GM23338 (cell line): ENCODE measurements around the gene FKBP2. TPM values are rescaled to one million over a fixed set of nuclear protein-coding genes. Genes with fewer than 3 reads are reported as not detected.

Experiments
- ATAC-seq: fragments of 200-7000 bp; cut with Tn5 transposase; 3 replicates; pipeline ENCODE4 v1.9.1; 2020
- DNase-seq: peaks from one replicate; pipeline ENCODE4 v3.0.0-alpha.2; 2015; ENCODE audit warnings: low spot score
- H2AFZ ChIP-seq: fragments of 200-600 bp; sonication (generic); 2 replicates; pipeline ENCODE4 v1.8.0; 2016; ENCODE audit warnings: antibody characterized with exemption, mild to moderate bottlenecking, moderate library complexity
- H3F3A ChIP-seq: fragments of 200-600 bp; sonication (generic); replicated peaks from 2 replicates; pipeline ENCODE4 v1.8.0; 2017; ENCODE audit warnings: antibody characterized with exemption, mixed run types, low read depth
- H3K27ac ChIP-seq: fragments of 200-600 bp; sonication (generic); 2 replicates; pipeline ENCODE4 v1.6.1; 2016; ENCODE audit warnings: low read depth
- H3K27me3 ChIP-seq: fragments of 200-600 bp; sonication (generic); 2 replicates; pipeline ENCODE4 v1.8.0; 2016; ENCODE audit warnings: mild to moderate bottlenecking, mixed run types, moderate library complexity; ENCODE audit not compliant: insufficient read depth
- H3K36me3 ChIP-seq: fragments of 200-600 bp; sonication (generic); 2 replicates; pipeline ENCODE4 v1.8.0; 2016; ENCODE audit warnings: mild to moderate bottlenecking; ENCODE audit not compliant: insufficient read depth
- H3K4me1 ChIP-seq: fragments of 200-600 bp; sonication (generic); 2 replicates; pipeline ENCODE4 v1.8.0; 2016; ENCODE audit warnings: mild to moderate bottlenecking, moderate library complexity; ENCODE audit not compliant: insufficient read depth
- H3K4me2 ChIP-seq: fragments of 200-600 bp; sonication (generic); 2 replicates; pipeline ENCODE4 v1.7.1; 2017; ENCODE audit warnings: mixed run types
- H3K4me3 ChIP-seq: fragments of 200-600 bp; sonication (generic); 2 replicates; pipeline ENCODE4 v1.6.1; 2016; ENCODE audit warnings: mixed run types
- H3K79me2 ChIP-seq: fragments of 200-600 bp; sonication (generic); replicated peaks from 2 replicates; pipeline ENCODE4 v1.8.0; 2017; ENCODE audit warnings: mild to moderate bottlenecking; ENCODE audit not compliant: insufficient read depth
- H3K9me2 ChIP-seq: fragments of 200-600 bp; sonication (generic); 2 replicates; pipeline ENCODE4 v1.8.0; 2017; ENCODE audit not compliant: insufficient read depth
- H4K20me1 ChIP-seq: fragments of 200-600 bp; sonication (generic); replicated peaks from 2 replicates; pipeline ENCODE4 v1.8.0; 2017; ENCODE audit warnings: mild to moderate bottlenecking; ENCODE audit not compliant: insufficient read depth
- H3K27ac Mint-ChIP-seq: 2 replicates; pipeline ENCODE4 v1.8.0; 2020; ENCODE audit warnings: inconsistent platforms, mild to moderate bottlenecking, moderate library complexity, mixed read lengths
- H3K27me3 Mint-ChIP-seq: 3 replicates; pipeline ENCODE4 v1.8.0; 2022; ENCODE audit warnings: low read depth, mild to moderate bottlenecking, moderate library complexity, mixed read lengths, inconsistent platforms; ENCODE audit not compliant: insufficient read depth, poor library complexity
- H3K36me3 Mint-ChIP-seq: 3 replicates; pipeline ENCODE4 v1.8.0; 2021; ENCODE audit warnings: low read depth, mild to moderate bottlenecking, inconsistent platforms, moderate library complexity, mixed read lengths
- H3K4me1 Mint-ChIP-seq: 3 replicates; pipeline ENCODE4 v1.8.0; 2020; ENCODE audit warnings: mild to moderate bottlenecking, inconsistent platforms, mixed read lengths
- H3K4me3 Mint-ChIP-seq: 3 replicates; pipeline ENCODE4 v1.8.0; 2021; ENCODE audit warnings: moderate library complexity, mild to moderate bottlenecking, inconsistent platforms, mixed read lengths
- H3K9me3 Mint-ChIP-seq: 3 replicates; pipeline ENCODE4 v1.8.0; 2020; ENCODE audit warnings: moderate library complexity, mild to moderate bottlenecking, inconsistent platforms, mixed read lengths
- CREB1 ChIP-seq: fragments of 250-450 bp; sonication (Bioruptor Pico); IDR thresholded peaks from 2 replicates; pipeline ENCODE4 v1.5.0; 2020; ENCODE audit warnings: low read depth, mild to moderate bottlenecking, moderate library complexity
- ETS1 ChIP-seq: IDR thresholded peaks from 2 replicates; pipeline ENCODE4 v1.6.1; 2016; ENCODE audit warnings: antibody characterized with exemption
- EZH2 ChIP-seq: fragments of 200-600 bp; sonication (generic); IDR thresholded peaks from one replicate; pipeline ENCODE4 v1.8.0; 2017; ENCODE audit warnings: antibody characterized with exemption, mild to moderate bottlenecking, low read depth; ENCODE audit not compliant: unreplicated experiment
- EZH2phosphoT487 ChIP-seq: fragments of 200-600 bp; sonication (generic); IDR thresholded peaks from one replicate; pipeline ENCODE4 v1.8.1; 2018; ENCODE audit warnings: antibody characterized with exemption; ENCODE audit not compliant: unreplicated experiment
- JUNB ChIP-seq: IDR thresholded peaks from one replicate; pipeline ENCODE4 v1.6.1; 2016; ENCODE audit warnings: antibody characterized with exemption; ENCODE audit not compliant: unreplicated experiment
- POLR2AphosphoS5 ChIP-seq: IDR thresholded peaks from 2 replicates; pipeline ENCODE4 v1.6.1; 2016; ENCODE audit warnings: antibody characterized with exemption, low read depth
- STAT1 ChIP-seq: IDR thresholded peaks from one replicate; pipeline ENCODE4 v1.6.1; 2016; ENCODE audit warnings: antibody characterized with exemption; ENCODE audit not compliant: unreplicated experiment
- ZNF114 ChIP-seq: fragments of 250-450 bp; sonication (Bioruptor Pico); IDR thresholded peaks from 2 replicates; pipeline ENCODE4 v1.5.0; 2020; ENCODE audit warnings: mild to moderate bottlenecking, moderate library complexity
- polyA plus RNA-seq: library from polyadenylated mRNA; unstranded; fragments of >200 nt; fragmentation: Nextera tagmentation; extraction: Ambion mirVana; gene quantifications from 2 replicates; pipeline ENCODE4 v1.2.1, GENCODE V29; 2016
- total RNA-seq: library from RNA; depleted of rRNA; stranded (reverse); fragments of >200 nt; shearing (Covaris generic); gene quantifications from 2 replicates; pipeline ENCODE4 v1.2.3, GENCODE V29; 2014
- TF ChIP-seq, protein P1 (sequence below): IDR thresholded peaks from one replicate; pipeline ENCODE4 v1.6.1; 2018; ENCODE audit warnings: antibody characterized with exemption; ENCODE audit not compliant: unreplicated experiment

FKBP2 gene
- total and polyA plus RNA-seq, 2 experiments from 2014 or later: 31.4 to 201 TPM

DNA sequence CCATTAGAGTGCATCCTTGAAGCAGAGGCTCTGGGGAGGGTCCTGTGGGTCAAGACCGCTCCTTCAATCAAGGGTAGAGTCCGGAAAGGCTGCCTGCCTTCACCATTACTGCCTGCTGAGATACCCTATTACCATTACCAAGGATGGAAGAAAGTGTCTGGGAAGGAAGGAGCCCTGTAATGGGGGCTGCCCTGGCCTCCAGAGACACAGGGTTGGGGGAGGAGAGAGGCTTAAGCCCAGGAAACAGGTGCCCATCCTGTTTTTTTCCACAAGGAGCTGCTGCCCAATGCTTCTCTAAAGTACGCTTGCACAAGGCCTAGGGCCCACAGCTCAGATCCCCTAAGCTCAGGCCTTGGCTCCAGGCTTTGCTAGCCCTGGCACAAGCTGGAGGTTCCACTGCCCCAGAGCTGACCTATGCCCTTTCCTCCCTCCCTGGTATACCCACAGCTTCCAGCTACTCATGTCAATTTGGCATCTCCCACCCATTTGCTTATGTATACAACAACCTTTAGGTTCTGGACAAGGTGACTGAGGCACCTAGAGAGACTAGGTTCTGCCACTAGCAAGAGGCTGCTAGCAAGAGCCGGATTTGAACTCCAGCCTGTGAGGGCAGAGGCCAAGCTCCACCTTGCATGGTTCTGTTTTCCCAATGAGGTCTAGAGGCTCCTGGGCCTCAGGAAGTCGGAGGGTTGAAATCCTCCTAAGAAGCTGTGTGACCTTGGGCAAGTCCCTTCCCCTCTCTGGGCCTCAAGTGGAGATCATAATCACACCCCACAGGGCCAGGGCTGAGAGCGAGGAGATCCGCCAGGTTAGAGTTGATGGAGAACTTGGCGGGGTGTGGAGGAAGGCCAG is 8.9 kb downstream of the FKBP2 start:
- ATAC-seq (peak; percentile 3), DNase-seq (peak; percentile 78)
- Mint-ChIP-seq H3K27me3 (peaks cover 34% of the 10 kb centered on the region), H3K4me1 (peaks cover 39% of the 10 kb centered on the region), H3K36me3 (peaks cover 8% of the 10 kb centered on the region; the same call in 2 of the 3 replicates), H3K9me3 (no peaks in the 10 kb centered on the region), H3K27ac (peak overlapping the region; percentile 94), H3K4me3 (peak overlapping the region; percentile 88)
- H4K20me1 ChIP-seq: no peaks in the 10 kb centered on the region; the same call in none of the 2 replicates
- peak overlapping the region; percentile 100 for H3K4me2 ChIP-seq
- H3K27me3 ChIP-seq: no peaks in the 10 kb centered on the region
- H3K4me3 ChIP-seq: peak overlapping the region; percentile 100
- H3K9me2 ChIP-seq: no peaks in the 10 kb centered on the region
- H3K27ac ChIP-seq: peak overlapping the region; percentile 96
- H3K4me1 ChIP-seq: peaks cover 32% of the 10 kb centered on the region
- no peak overlapping the region for H2AFZ ChIP-seq
- H3K79me2 ChIP-seq: peaks cover 33% of the 10 kb centered on the region
- H3F3A ChIP-seq: peaks cover 38% of the 10 kb centered on the region
- TF ChIP-seq ETS1: peak; percentile 50; the same call in 1 of the 2 replicates
- peak; percentile 21; the same call in 1 of the 2 replicates for TF ChIP-seq POLR2AphosphoS5
- no peak for TF ChIP-seq STAT1
- no peak for TF ChIP-seq JUNB
- H3K36me3 ChIP-seq: no peaks in the 10 kb centered on the region

DNA sequence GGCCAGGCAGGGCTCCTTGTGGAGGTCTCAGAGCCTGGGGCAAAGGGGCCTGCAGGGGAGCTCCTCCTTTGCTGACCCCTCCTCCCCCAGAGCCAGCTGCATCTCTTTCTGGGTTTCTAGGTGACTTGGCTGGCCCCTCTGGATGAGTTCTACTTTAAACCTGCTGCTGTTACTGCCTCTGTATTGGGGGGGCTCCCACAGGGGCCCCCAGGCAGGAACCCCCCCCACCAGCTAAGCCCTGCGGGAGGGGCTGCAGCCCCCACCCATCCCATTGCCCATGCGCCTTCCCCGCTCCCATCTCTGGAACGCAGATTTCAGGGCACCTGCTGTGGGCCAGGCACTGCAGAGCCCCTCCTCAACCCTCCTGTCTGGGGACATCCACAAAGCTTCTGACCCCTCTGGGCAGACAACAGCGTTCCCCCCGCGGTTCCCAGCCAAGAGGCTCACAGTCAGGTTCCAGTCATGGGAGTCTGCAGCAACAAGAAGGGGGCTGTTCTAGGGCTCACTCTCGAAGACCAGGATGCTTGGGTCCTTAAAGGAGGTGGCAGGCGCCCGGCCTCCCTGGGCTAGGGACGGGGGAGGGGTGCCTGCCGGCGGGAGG is 9.6 kb downstream of the FKBP2 start:
- Mint-ChIP-seq H3K27ac (peak overlapping the region; percentile 94), H3K27me3 (peaks cover 32% of the 10 kb centered on the region), H3K36me3 (peaks cover 13% of the 10 kb centered on the region), H3K9me3 (no peaks in the 10 kb centered on the region), H3K4me1 (peaks cover 39% of the 10 kb centered on the region), H3K4me3 (peak overlapping the region; percentile 88)
- Histone ChIP-seq H3F3A (peaks cover 38% of the 10 kb centered on the region), H3K36me3 (no peaks in the 10 kb centered on the region), H3K4me1 (peaks cover 32% of the 10 kb centered on the region), H3K4me3 (peak overlapping the region; percentile 100), H3K9me2 (no peaks in the 10 kb centered on the region), H4K20me1 (no peaks in the 10 kb centered on the region; the same call in none of the 2 replicates), H3K79me2 (peaks cover 27% of the 10 kb centered on the region), H3K27ac (peak overlapping the region; percentile 96), H2AFZ (no peak overlapping the region; the same call in 1 of the 2 replicates), H3K4me2 (peak overlapping the region; percentile 100), H3K27me3 (no peaks in the 10 kb centered on the region)
- DNase-seq (peak; percentile 59), ATAC-seq (peak; percentile 1)
- no peak for TF ChIP-seq ZNF114 (CRISPR knock-in tag)
- TF ChIP-seq JUNB: no peak
- TF ChIP-seq, protein P1, sequence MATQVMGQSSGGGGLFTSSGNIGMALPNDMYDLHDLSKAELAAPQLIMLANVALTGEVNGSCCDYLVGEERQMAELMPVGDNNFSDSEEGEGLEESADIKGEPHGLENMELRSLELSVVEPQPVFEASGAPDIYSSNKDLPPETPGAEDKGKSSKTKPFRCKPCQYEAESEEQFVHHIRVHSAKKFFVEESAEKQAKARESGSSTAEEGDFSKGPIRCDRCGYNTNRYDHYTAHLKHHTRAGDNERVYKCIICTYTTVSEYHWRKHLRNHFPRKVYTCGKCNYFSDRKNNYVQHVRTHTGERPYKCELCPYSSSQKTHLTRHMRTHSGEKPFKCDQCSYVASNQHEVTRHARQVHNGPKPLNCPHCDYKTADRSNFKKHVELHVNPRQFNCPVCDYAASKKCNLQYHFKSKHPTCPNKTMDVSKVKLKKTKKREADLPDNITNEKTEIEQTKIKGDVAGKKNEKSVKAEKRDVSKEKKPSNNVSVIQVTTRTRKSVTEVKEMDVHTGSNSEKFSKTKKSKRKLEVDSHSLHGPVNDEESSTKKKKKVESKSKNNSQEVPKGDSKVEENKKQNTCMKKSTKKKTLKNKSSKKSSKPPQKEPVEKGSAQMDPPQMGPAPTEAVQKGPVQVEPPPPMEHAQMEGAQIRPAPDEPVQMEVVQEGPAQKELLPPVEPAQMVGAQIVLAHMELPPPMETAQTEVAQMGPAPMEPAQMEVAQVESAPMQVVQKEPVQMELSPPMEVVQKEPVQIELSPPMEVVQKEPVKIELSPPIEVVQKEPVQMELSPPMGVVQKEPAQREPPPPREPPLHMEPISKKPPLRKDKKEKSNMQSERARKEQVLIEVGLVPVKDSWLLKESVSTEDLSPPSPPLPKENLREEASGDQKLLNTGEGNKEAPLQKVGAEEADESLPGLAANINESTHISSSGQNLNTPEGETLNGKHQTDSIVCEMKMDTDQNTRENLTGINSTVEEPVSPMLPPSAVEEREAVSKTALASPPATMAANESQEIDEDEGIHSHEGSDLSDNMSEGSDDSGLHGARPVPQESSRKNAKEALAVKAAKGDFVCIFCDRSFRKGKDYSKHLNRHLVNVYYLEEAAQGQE: no peak
- no peak for TF ChIP-seq CREB1 (CRISPR knock-in tag)
- no peak for TF ChIP-seq EZH2
- TF ChIP-seq EZH2phosphoT487: no peak
- TF ChIP-seq POLR2AphosphoS5: no peak; the same call in 1 of the 2 replicates
- no peak for TF ChIP-seq ETS1
